HG02642 (cell line): Measurements from ENCODE around the gene TMEM203.
"Not testable (repeated sequence)": the region's sequence is repeated elsewhere in the genome, so short reads cannot be mapped to it uniquely, and the experiment has no call there.

Experiments
- ATAC-seq: cut with Tn5 transposase; IDR thresholded peaks from one replicate; pipeline ENCODE4 v1.9.1; 2021; ENCODE audit warnings: mild to moderate bottlenecking; ENCODE audit not compliant: unreplicated experiment, poor library complexity

Gene TMEM203

GRCh38 chr9:137242269-137243203 is 37.1 kb upstream of the TMEM203 start:
- no peak for ATAC-seq

DNA sequence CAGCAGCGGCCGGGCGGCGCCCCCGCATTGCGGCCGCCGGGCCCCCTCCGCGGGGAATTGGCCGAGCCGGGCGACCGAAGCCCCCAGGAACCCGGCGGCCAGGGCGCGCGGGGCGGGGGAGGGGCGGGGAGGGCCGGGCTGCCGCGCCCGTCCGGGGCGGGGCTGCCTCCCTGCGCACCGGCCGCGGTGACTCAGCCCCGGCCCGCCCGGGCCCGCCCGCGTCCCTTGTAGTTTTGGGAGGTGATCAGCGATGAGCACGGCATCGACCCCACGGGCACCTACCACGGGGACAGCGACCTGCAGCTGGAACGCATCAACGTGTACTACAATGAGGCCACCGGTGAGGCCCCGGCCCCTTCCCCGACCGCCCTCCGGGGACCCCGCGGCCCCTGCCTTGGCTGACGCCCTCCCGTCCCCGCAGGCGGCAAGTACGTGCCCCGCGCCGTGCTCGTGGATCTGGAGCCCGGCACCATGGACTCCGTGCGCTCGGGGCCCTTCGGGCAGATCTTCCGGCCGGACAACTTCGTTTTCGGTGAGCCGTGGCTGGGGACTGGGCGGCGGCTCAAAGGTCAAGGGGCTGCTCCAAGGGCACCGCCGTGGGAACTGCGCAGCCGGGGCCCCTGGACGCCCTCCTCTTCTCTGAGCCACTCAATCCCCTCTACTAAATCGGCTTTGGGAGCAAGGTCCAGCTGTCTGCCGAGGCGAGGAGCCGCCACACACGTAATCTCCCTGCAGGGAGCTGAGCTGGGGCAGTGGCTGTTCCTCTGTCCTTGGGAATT is 36.2 kb upstream of the TMEM203 start:
- no peak for ATAC-seq

DNA sequence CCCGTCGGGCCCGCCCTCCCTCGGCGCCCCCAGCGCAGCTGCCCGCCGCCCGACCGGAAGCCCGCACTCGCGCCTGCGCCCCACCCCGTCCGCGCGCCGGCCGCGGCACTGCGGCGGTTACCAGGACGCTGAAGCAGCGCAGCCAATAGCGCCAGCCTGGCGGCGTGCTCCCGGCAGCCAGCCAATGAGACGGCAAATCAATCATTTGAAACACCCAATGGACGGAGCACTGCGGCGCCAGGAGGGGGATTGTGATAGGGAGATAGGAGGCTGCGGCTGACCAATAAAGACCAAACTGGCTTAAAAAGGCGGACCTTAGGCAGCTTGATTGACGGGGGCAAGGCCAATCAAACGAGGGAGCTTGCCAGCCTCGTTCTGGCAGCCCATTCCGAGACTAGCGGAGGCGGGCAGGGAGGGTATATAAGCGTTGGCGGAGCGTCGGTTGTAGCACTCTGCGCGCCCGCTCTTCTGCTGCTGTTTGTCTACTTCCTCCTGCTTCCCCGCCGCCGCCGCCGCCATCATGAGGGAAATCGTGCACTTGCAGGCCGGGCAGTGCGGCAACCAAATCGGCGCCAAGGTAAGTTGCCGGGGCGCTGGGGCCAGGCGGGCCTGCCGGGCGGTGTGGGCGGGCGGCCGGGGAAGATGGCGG is 35.5 kb upstream of the TMEM203 start, which contains the start of gene TUBB4B:
Gene TUBB4B (plus strand): TSS at position 447 of the 649 bp plus-strand sequence. CDS start 74 bp downstream, at position 521.
- ATAC-seq, result peak; percentile 75

DNA sequence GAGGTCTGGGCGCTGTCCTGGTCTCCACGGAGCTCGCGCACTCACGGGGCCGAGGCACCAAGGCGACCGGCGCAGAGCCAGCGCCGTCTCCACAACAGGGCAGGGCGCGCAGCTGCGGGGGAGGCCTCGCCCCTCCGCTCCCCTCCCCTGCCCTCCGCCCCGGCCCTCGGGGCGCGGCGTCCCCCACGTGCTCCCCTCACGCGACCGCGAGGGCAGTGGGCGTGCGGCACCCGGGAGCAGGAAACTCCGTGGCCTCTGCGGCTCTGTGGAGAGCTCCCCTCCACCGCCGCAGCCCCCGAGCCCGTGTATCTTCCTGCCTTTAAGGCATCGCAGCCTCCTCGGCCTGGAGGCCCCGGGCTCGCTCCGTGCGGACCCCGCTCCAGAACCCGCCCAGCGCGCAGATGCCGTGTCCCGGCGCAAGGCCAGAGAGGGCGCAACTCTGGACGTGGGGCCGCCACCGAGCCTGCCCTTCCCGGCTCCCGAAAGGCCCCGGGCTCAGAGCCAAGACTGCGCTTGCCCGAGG is 34.9 kb upstream of the TMEM203 start:
- peak; percentile 24 for ATAC-seq

- ATAC-seq, result not testable (repeated sequence)
Measured at GRCh38 chr9:137239541-137240200, 34.2 kb upstream of the TMEM203 start.

DNA sequence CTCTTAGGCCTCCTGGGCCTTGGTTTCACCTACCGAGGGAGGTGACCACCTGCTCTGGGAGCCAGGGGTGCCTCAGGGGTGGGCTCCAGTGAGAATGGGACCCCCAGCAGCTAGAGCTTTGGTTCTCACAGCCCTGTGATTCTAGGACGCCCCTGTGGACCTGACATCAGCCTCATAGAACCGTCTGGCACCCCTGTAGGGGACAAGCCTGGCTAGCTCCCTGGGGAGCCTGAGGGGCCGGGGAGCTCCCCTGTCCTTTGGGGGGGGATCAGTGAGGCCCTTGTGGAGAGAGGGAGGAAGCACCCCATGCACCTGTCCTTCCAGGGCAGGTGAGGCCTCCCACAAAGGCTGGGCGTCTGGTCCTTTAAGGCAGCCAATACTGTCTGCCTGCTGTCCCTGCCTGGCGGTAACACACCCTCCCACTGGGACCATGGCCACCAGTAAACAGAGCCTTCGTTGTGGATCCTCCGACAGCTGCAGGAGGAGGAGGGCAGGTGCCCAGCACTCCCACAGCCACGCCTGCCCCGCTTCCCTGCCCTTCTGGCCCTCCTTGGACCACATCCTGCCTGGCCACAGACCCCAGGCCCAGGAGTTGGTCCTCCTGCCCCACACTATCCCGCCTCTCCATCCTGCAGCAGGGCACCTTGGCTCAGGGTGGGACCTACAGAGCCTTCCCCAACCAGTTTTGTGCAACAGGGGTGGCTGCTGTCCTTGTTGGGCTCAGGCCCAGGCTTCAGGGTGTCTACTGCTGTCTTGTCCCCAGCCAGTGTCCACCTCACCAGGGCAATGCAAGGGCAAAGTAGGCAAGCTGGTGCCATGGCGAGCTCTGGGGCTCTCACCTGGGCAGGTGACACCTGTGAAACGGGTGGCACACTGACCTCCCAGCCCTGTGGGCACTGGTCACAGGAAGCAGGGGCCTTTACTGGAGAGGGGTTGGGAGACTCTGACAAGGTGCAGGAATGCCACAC is 32.6 kb upstream of the TMEM203 start:
- ATAC-seq, result no peak

GRCh38 chr9:137236936-137237421 is 31.5 kb upstream of the TMEM203 start:
- ATAC-seq, result no peak

GRCh38 chr9:137236238-137236935 is 30.9 kb upstream of the TMEM203 start:
- ATAC-seq, result no peak

DNA sequence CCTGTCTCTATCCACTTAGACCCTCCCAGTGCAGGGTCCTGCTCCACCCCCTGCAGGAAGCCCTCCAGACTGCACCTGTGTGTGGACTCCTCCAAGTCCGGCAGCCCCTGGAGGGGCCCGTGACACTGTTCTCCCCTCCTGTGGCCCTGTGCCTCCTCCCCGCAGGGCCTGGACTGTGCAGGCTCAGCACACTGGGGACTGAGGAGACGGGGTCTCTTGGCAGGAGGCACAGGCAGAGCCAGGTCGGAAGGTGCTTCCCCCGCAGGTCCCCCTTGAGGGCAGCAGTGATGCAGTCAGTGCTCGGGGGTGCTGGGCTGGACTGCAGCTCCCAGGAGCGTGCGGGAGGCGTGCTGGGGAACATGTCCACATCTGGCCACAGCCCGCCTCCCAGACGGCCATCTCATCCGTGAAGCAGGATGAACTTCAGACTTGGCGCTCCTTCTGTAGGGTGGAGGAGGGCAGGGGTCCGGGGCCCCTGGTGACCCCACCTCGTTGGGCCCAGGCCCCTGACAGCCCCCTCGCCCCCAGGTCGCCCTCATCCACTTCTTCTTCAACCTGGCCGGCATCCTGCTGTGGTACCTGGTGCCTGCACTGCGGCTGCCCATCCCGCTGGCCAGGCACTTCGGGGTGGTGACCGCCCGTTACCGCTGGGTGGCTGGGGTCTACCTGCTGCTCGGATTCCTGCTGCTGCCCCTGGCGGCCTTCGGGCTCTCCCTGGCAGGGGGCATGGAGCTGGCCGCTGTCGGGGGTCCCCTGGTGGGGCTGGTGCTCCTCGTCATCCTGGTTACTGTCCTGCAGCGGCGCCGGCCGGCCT is 30.2 kb upstream of the TMEM203 start:
- ATAC-seq, result no peak

GRCh38 chr9:137234758-137235423 is 29.4 kb upstream of the TMEM203 start:
- ATAC-seq, result no peak

DNA sequence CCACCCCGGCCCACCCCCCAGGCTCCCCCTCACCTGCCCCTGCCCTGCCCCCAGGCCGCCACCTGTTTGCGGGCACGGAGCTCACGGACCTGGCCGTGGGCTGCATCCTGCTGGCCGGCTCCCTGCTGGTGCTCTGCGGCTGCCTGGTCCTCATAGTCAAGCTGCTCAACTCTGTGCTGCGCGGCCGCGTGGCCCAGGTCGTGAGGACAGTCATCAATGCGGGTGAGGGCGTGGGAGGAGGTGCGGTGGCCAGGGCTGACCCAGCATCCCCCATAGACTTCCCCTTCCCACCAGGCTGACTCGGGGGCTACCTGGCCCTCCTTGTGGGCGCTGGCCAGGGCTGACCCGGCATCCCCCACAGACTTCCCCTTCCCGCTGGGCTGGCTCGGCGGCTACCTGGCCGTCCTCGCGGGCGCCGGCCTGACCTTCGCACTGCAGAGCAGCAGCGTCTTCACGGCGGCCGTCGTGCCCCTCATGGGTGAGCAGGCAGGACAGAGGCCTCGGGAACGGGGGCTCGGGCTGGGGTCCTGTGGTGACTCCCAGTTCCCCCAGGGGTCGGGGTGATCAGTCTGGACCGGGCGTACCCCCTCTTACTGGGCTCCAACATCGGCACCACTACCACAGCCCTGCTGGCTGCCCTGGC is 28.7 kb upstream of the TMEM203 start:
- no peak for ATAC-seq

- no peak for ATAC-seq
Measured at GRCh38 chr9:137233143-137233980, 27.9 kb upstream of the TMEM203 start.

DNA sequence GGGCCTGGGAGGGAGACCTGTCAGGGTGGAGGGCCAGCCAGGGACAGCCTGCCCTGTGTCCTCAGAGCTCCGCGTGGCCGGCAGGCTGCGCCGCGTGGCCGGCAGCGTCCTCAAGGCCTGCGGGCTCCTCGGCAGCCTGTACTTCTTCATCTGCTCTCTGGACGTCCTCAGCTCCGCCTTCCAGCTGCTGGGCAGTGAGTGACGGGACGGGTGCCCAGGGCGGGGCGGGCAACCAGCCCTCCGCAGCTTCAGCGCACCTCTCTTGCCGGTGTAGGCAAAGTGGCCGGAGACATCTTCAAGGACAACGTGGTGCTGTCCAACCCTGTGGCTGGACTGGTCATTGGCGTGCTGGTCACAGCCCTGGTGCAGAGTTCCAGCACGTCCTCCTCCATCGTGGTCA is 27.1 kb upstream of the TMEM203 start:
- ATAC-seq, result no peak

- no peak for ATAC-seq
Measured at GRCh38 chr9:137232101-137232500, 26.7 kb upstream of the TMEM203 start.

DNA sequence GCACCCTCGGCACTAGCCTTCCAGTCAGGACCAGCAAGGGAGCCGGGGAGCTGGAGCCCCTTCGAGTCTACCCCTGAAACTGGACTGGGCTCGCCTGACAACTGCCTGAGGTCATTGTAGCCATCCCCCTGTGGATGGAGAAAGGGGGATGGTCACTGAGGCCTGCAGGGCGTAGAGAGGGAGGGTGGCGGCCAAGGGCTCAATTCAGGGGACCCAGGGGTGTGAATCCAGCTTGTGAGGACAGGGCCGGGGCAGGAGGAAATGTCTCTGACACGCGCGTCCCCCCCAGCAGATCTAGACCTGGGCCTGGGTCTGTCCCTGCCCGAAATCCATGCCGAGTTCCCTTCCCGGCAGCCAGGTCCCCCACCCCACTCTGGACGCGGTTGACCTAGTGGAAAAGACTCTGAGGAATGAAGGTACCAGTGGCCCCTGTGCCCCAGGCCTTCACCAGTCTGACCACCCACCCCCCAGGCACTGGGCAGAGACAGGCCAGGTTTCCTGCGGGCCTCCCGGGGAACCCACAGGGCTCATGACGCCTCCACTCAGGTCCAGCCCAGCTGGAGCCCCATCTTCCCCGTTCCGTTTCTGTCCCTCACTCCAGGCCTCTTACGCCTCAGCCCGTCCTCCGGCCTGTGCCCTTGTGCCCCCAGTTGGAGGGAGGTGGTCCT is 26.1 kb upstream of the TMEM203 start:
- no peak for ATAC-seq
